Mammary epithelial cell (primary cell): Measurements from ENCODE around the gene ARHGAP11A.

Experiments
- CTCF ChIP-seq, 2 donors: IDR thresholded peaks in 1 of 2; conservative IDR thresholded peaks in 1 of 2; 2 replicates each; pipeline ENCODE4 v1.5.1; 2011 to 2012; ENCODE audit warnings: inconsistent platforms in 2 of 2, low read length in 2 of 2, mild to moderate bottlenecking in 2 of 2, control low read depth in 1 of 2, low read depth in 1 of 2; ENCODE audit not compliant: insufficient read depth in 1 of 2; ENCODE audit errors: extremely low read depth in 1 of 2
- EZH2 ChIP-seq: IDR thresholded peaks from 2 replicates; pipeline ENCODE4 v1.6.1; 2012; ENCODE audit warnings: low read length, inconsistent platforms, borderline replicate concordance

DNA sequence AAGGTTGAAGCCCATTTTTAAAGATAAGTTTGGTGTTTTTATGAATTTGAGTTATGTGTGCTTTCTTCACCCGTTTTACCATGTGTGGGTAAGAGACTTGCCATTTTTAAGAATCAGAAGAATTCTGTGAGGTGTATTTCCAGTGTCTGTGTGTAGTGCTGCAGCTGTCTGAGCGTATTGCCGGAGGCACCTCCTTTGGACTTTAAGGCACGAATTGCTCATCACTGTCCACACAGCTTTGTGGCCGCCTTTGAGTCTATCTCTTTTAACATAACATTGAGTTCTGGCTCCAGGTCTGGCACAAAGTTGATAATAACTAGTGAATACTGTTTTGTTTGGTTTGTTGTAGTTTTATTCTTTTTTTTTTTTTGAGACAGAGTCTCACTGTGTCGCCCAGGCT lies 52.0 kb downstream of the ARHGAP11A start:
- no peak for TF ChIP-seq CTCF (conservative IDR thresholded peaks at IDR 0.05 in 1 of 2, IDR thresholded peaks at IDR 0.05 in 1 of 2; ENCODE audit: extremely low read depth in 1 of 2, insufficient read depth in 1 of 2, low read depth in 1 of 2, low read length in 2 of 2)
- no peak for TF ChIP-seq EZH2
